Nephron progenitor cell (in vitro differentiated cells): ENCODE results near the gene ACTRT2.

ENCODE experiments used
- DNase-seq: peaks from one replicate; pipeline ENCODE4 v3.0.0; 2021
- H3K27ac Mint-ChIP-seq: 2 replicates; pipeline ENCODE4 v1.8.0; 2021; ENCODE audit warnings: mild to moderate bottlenecking, moderate library complexity, mixed read lengths
- H3K27me3 Mint-ChIP-seq: 2 replicates; pipeline ENCODE4 v1.8.0; 2021; ENCODE audit warnings: mild to moderate bottlenecking, low read depth, mixed read lengths; ENCODE audit not compliant: poor library complexity
- H3K36me3 Mint-ChIP-seq: 2 replicates; pipeline ENCODE4 v1.8.0; 2021; ENCODE audit warnings: low read depth, mixed read lengths
- H3K4me1 Mint-ChIP-seq: 2 replicates; pipeline ENCODE4 v1.8.0; 2021; ENCODE audit warnings: mixed read lengths
- H3K4me3 Mint-ChIP-seq: 2 replicates; pipeline ENCODE4 v1.8.0; 2021; ENCODE audit warnings: mild to moderate bottlenecking, moderate library complexity, mixed read lengths
- H3K9me3 Mint-ChIP-seq: 2 replicates; pipeline ENCODE4 v1.8.0; 2021; ENCODE audit warnings: mild to moderate bottlenecking, moderate library complexity, mixed read lengths
- TF ChIP-seq, protein P1 (sequence below): fragments of 200-600 bp; sonication (generic); IDR thresholded peaks from 2 replicates; pipeline ENCODE4 v1.5.0; 2021; ENCODE audit warnings: antibody characterized with exemption

ACTRT2 gene

DNA sequence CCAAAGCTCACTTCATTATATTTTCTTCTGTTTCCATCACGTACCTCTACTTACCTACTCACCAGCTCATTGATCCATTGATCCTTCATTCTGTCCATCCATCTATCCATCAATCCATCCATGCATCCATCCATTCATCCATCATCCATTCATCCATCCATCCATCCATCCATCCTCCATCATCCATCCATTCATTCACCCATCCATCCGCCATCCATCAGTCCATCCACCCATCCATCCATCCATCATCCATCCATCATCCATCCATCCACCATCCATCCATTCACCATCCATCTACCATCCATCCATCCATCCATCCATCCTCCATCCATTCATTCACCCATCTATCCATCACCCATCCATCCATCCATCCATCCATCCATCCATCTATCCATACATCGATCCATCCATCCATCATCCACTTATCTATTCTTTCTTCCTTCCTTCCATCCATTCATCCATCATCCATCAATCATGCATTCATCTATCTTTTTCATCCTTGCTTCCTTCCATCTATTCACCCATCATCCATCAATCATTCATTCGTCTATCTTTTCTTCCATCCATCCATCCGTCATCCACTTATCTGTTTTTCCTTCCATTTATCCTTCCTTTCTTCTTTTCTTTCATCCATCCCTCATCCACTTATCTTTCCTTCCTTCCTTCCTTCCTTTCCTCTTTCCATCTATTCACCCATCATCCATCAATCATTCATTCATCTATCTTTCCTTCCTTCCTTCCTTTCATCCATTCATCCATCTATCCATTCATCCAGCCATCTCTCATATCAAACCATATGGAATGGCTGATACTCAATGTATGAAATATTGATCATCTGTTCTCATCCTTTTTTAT lies 35.3 kb upstream of the ACTRT2 start:
- Mint-ChIP-seq H3K36me3 (peaks cover 6% of the 10 kb centered on the region), H3K9me3 (peaks cover 73% of the 10 kb centered on the region), H3K4me3 (no peak overlapping the region), H3K4me1 (peaks cover 13% of the 10 kb centered on the region), H3K27me3 (peaks cover 8% of the 10 kb centered on the region), H3K27ac (no peak overlapping the region)
- TF ChIP-seq, protein P1, sequence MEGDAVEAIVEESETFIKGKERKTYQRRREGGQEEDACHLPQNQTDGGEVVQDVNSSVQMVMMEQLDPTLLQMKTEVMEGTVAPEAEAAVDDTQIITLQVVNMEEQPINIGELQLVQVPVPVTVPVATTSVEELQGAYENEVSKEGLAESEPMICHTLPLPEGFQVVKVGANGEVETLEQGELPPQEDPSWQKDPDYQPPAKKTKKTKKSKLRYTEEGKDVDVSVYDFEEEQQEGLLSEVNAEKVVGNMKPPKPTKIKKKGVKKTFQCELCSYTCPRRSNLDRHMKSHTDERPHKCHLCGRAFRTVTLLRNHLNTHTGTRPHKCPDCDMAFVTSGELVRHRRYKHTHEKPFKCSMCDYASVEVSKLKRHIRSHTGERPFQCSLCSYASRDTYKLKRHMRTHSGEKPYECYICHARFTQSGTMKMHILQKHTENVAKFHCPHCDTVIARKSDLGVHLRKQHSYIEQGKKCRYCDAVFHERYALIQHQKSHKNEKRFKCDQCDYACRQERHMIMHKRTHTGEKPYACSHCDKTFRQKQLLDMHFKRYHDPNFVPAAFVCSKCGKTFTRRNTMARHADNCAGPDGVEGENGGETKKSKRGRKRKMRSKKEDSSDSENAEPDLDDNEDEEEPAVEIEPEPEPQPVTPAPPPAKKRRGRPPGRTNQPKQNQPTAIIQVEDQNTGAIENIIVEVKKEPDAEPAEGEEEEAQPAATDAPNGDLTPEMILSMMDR, result no peak
- no peak for DNase-seq

DNA sequence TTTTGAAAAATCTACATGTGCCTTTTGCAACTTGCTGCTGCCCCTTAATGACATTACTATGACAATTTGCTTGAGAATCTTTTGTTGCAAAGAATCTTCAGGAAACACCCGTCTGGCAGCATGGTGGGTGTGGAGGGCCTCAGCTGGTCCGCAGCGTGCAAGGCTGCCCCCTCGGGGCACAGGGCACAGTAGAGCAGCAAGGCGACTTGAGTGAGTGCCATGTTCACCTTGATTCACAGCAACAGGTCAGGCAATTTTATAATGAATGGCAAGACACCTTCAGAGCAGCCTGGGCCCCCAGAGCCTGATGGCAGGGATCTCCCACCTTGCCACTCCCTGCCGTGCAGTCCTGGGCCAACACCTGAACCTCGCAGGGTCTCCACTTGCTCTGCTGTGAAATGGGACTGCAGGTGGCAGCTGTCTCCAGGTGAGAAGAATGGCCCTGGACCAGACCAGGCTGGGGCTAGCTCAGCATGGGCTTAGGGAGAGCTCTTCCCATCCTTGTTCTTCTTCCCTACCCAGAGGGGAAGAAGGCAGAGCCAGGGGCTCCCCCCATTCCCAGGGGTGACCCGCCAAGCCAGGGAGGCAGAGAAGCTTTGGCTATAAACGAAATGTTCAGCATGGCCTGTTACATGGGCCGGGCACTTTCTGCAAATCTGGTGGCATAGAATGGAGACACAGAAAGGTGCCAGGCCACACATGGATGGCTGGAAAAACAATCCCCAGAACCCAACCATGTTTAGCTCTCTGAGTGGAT lies 34.5 kb upstream of the ACTRT2 start:
- no peak overlapping the region for H3K27ac Mint-ChIP-seq
- no peak for DNase-seq
- H3K4me3 Mint-ChIP-seq, result no peak overlapping the region
- H3K27me3 Mint-ChIP-seq, result peaks cover 5% of the 10 kb centered on the region
- H3K9me3 Mint-ChIP-seq, result peaks cover 71% of the 10 kb centered on the region
- H3K4me1 Mint-ChIP-seq, result peaks cover 9% of the 10 kb centered on the region
- peaks cover 6% of the 10 kb centered on the region for H3K36me3 Mint-ChIP-seq
- TF ChIP-seq, protein P1, result no peak

DNA sequence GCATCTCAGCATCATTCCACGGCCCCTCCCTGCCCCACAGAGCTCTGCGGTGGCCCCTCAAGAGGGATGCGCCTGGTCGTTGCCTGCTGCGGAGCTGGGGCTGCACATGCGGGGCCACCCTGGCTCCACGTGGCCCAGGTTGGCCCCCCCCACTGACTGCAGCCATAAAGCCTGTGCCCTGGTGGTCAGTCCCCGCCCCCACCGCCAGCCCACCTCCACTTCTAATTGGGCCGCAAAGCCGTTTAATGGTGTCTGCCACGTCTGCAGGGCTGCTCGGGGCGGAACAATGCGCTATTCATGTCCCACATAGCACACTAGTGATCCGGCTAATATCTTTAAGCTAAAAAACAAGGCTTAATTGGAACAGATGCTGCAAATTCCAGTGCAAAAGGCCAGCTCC lies 33.5 kb upstream of the ACTRT2 start:
- no peak for DNase-seq
- TF ChIP-seq, protein P1, result no peak
- H3K27ac Mint-ChIP-seq, result no peak overlapping the region
- no peak overlapping the region for H3K4me3 Mint-ChIP-seq
- peaks cover 6% of the 10 kb centered on the region for H3K36me3 Mint-ChIP-seq
- H3K27me3 Mint-ChIP-seq, result peaks cover 5% of the 10 kb centered on the region
- H3K4me1 Mint-ChIP-seq, result peaks cover 8% of the 10 kb centered on the region
- peaks cover 79% of the 10 kb centered on the region for H3K9me3 Mint-ChIP-seq

DNA sequence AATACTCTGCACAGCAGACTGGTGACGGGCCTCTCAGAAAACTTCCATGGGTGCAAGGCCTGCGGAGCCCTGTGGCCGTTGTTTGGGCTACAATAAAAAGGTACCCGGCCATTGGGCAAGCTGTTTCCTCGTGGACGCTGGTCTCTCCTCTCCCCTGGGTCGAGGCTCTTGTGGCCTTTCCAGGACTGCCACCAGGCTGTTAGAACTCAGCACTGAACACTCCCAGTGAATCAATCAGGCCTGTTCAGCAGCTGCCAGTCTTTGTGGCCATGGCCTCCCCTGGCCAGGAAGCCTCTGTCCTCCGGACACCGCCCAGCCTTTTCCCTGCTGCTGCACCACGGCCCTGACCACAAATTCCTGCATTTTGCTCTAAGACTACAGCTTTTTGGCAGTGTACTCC lies 33.0 kb upstream of the ACTRT2 start:
- H3K27me3 Mint-ChIP-seq, result peaks cover 5% of the 10 kb centered on the region
- DNase-seq, result no peak
- H3K27ac Mint-ChIP-seq, result no peak overlapping the region
- peaks cover 6% of the 10 kb centered on the region for H3K36me3 Mint-ChIP-seq
- TF ChIP-seq, protein P1, result no peak
- peaks cover 82% of the 10 kb centered on the region for H3K9me3 Mint-ChIP-seq
- no peak overlapping the region for H3K4me3 Mint-ChIP-seq
- peaks cover 8% of the 10 kb centered on the region for H3K4me1 Mint-ChIP-seq

- Mint-ChIP-seq H3K27ac (no peak overlapping the region), H3K4me1 (peaks cover 8% of the 10 kb centered on the region), H3K36me3 (peaks cover 6% of the 10 kb centered on the region), H3K9me3 (peaks cover 87% of the 10 kb centered on the region), H3K4me3 (no peak overlapping the region), H3K27me3 (peaks cover 5% of the 10 kb centered on the region)
- TF ChIP-seq, protein P1, result no peak
- no peak for DNase-seq
These were observed 32.1 kb upstream of the ACTRT2 start for GRCh38 chr1:2989185-2989584.
